Glutamatergic neuron (in vitro differentiated cells): Measurements from ENCODE around the gene TMEM150B. TPM values are rescaled to one million over a fixed set of nuclear protein-coding genes. Genes with fewer than 3 reads are reported as not detected.
"Not testable (repeated sequence)": the region's sequence is repeated elsewhere in the genome, so short reads cannot be mapped to it uniquely, and the experiment has no call there.

Experiments
- DNase-seq: peaks from one replicate; pipeline ENCODE4 v3.0.0; 2022
- H3K27ac Mint-ChIP-seq: one replicate; pipeline ENCODE4 v1.8.0; 2020; ENCODE audit warnings: mild to moderate bottlenecking, mixed read lengths, inconsistent platforms; ENCODE audit not compliant: unreplicated experiment
- H3K27me3 Mint-ChIP-seq: one replicate; pipeline ENCODE4 v1.8.0; 2020; ENCODE audit warnings: mild to moderate bottlenecking, moderate library complexity, mixed read lengths, inconsistent platforms; ENCODE audit not compliant: unreplicated experiment
- H3K36me3 Mint-ChIP-seq: one replicate; pipeline ENCODE4 v1.8.0; 2020; ENCODE audit warnings: mild to moderate bottlenecking, mixed read lengths, inconsistent platforms; ENCODE audit not compliant: unreplicated experiment
- H3K4me1 Mint-ChIP-seq: one replicate; pipeline ENCODE4 v1.8.0; 2020; ENCODE audit warnings: mild to moderate bottlenecking, low read depth, mixed read lengths, inconsistent platforms; ENCODE audit not compliant: unreplicated experiment
- H3K4me3 Mint-ChIP-seq: one replicate; pipeline ENCODE4 v1.8.0; 2020; ENCODE audit warnings: mild to moderate bottlenecking, mixed read lengths, inconsistent platforms; ENCODE audit not compliant: unreplicated experiment
- H3K9me3 Mint-ChIP-seq: one replicate; pipeline ENCODE4 v1.8.0; 2020; ENCODE audit warnings: mild to moderate bottlenecking, moderate library complexity, mixed read lengths, inconsistent platforms; ENCODE audit not compliant: unreplicated experiment
- CTCF ChIP-seq: fragments of 200-600 bp; sonication (generic); IDR thresholded peaks from one replicate; pipeline ENCODE4 v1.5.0; 2021; ENCODE audit not compliant: partially characterized antibody, unreplicated experiment
- total RNA-seq: library from RNA; stranded (reverse); fragmentation: NEBNext Ultra II Directional; extraction: Animal tissue kit (Norgen Biotek cat#: 25700); gene quantifications from one replicate; pipeline ENCODE4 v1.2.1, GENCODE V29; 2021; ENCODE audit not compliant: unreplicated experiment

Gene TMEM150B
- total RNA-seq, 1 donor from 2014 or later: not detected

GRCh38 chr19:55339105-55339888, 14.2 kb upstream of the TMEM150B start, which contains the start of gene KMT5C:
TSS of gene KMT5C (plus strand) at chr19:55339876. CDS start at chr19:55341937, 2,061 bp downstream.
- Mint-ChIP-seq H3K27me3 (peaks cover 18% of the 10 kb centered on the region), H3K27ac (peak within 1 kb of the TSS; percentile 100), H3K9me3 (peaks cover 14% of the 10 kb centered on the region), H3K4me3 (peak within 1 kb of the TSS; percentile 91), H3K36me3 (peaks cover 3% of the 10 kb centered on the region), H3K4me1 (peaks cover 7% of the 10 kb centered on the region)
- no peak for TF ChIP-seq CTCF
- DNase-seq: peak; percentile 100

- Mint-ChIP-seq H3K4me1 (peaks cover 5% of the 10 kb centered on the region), H3K4me3 (no peak overlapping the region), H3K27me3 (peaks cover 16% of the 10 kb centered on the region), H3K27ac (peak overlapping the region; percentile 52), H3K36me3 (peaks cover 3% of the 10 kb centered on the region), H3K9me3 (peaks cover 14% of the 10 kb centered on the region)
- TF ChIP-seq CTCF: no peak
- DNase-seq: no peak
These were observed 11.0 kb upstream of the TMEM150B start for GRCh38 chr19:55336101-55336500.

- Mint-ChIP-seq H3K27ac (no peak overlapping the region), H3K36me3 (no peaks in the 10 kb centered on the region), H3K4me1 (peaks cover 5% of the 10 kb centered on the region), H3K9me3 (peaks cover 11% of the 10 kb centered on the region), H3K27me3 (peaks cover 11% of the 10 kb centered on the region), H3K4me3 (no peak overlapping the region)
- no peak for TF ChIP-seq CTCF
- DNase-seq: no peak
These were observed 8.7 kb upstream of the TMEM150B start for GRCh38 chr19:55333870-55334269.

GRCh38 chr19:55329791-55330190, 4.7 kb upstream of the TMEM150B start:
- not testable (repeated sequence) for DNase-seq, H3K27me3 Mint-ChIP-seq, H3K36me3 Mint-ChIP-seq, H3K4me3 Mint-ChIP-seq, H3K4me1 Mint-ChIP-seq, H3K27ac Mint-ChIP-seq, H3K9me3 Mint-ChIP-seq

- H3K4me3 Mint-ChIP-seq, H3K36me3 Mint-ChIP-seq, H3K27ac Mint-ChIP-seq, H3K27me3 Mint-ChIP-seq, DNase-seq, H3K9me3 Mint-ChIP-seq, H3K4me1 Mint-ChIP-seq: not testable (repeated sequence)
These were observed 3.7 kb upstream of the TMEM150B start for GRCh38 chr19:55328774-55329318.

- Mint-ChIP-seq H3K4me1 (no peaks in the 10 kb centered on the region), H3K9me3 (peaks cover 13% of the 10 kb centered on the region), H3K4me3 (no peak overlapping the region), H3K27me3 (peaks cover 13% of the 10 kb centered on the region), H3K27ac (no peak overlapping the region), H3K36me3 (no peaks in the 10 kb centered on the region)
- DNase-seq: no peak
- no peak for TF ChIP-seq CTCF
These were observed 479 bp downstream of the TMEM150B start for GRCh38 chr19:55324662-55325061.
